H1 (cell line): Measurements from ENCODE around the gene CPLX1. TPM values are rescaled to one million over a fixed set of nuclear protein-coding genes. Genes with fewer than 3 reads are reported as not detected.

Experiments used
- CTCF ChIA-PET: fragments of 300-600 bp; sonication (Branson Sonifier 250); formaldehyde crosslinking; loops from one replicate; lab custom pipeline; 2021; ENCODE audit not compliant: partially characterized antibody; lab: Charles Lee
- POLR2A ChIA-PET: fragments of 300-600 bp; sonication (Branson Sonifier 250); formaldehyde crosslinking; loops from one replicate; lab custom pipeline; 2021; ENCODE audit warnings: inconsistent platforms; ENCODE audit not compliant: partially characterized antibody; lab: Charles Lee
- DNase-seq, 2 experiments: peaks; one replicate each; pipeline versions ENCODE4 v3.0.0 to v3.0.0-alpha.2; 2010 to 2022; ENCODE audit warnings: low spot score in 2 of 2, low read depth in 1 of 2, mixed read lengths in 1 of 2
- FAIRE-seq: peaks from 2 replicates; lab custom pipeline; 2011; peaks lifted over from hg19 to GRCh38; lab: Jason Lieb, UNC
- H2AFZ ChIP-seq: 2 replicates; pipeline ENCODE4 v1.8.1; 2012; ENCODE audit warnings: low read length, inconsistent platforms
- H2AK5ac ChIP-seq: 2 replicates; pipeline ENCODE4 v1.6.1; 2013; ENCODE audit warnings: low read depth, low read length
- H2BK120ac ChIP-seq: replicated peaks from 2 replicates; pipeline ENCODE3; 2013; ENCODE audit warnings: low read depth, low read length, inconsistent platforms
- H2BK12ac ChIP-seq: 2 replicates; pipeline ENCODE4 v1.6.1; 2013; ENCODE audit warnings: low read depth, low read length
- H2BK15ac ChIP-seq: 2 replicates; pipeline ENCODE4 v1.6.1; 2013; ENCODE audit warnings: low read length
- H2BK20ac ChIP-seq: 2 replicates; pipeline ENCODE4 v1.6.1; 2013; ENCODE audit warnings: low read length
- H2BK5ac ChIP-seq: 2 replicates; pipeline ENCODE4 v1.6.1; 2013; ENCODE audit warnings: low read depth, low read length
- H3K14ac ChIP-seq: 2 replicates; pipeline ENCODE4 v1.6.1; 2013; ENCODE audit warnings: inconsistent platforms; ENCODE audit not compliant: insufficient read length
- H3K18ac ChIP-seq: 2 replicates; pipeline ENCODE4 v1.6.1; 2013; ENCODE audit warnings: low read length; ENCODE audit errors: extremely low read depth
- H3K23ac ChIP-seq: 2 replicates; pipeline ENCODE4 v1.6.1; 2013; ENCODE audit warnings: inconsistent platforms; ENCODE audit not compliant: insufficient read length
- H3K23me2 ChIP-seq: 2 replicates; pipeline ENCODE4 v1.6.1; 2013; ENCODE audit warnings: low read depth, low read length
- H3K27ac ChIP-seq: 2 replicates; pipeline ENCODE4 v1.6.1; 2011; ENCODE audit warnings: low read depth, low read length, inconsistent platforms
- H3K27me3 ChIP-seq, 4 experiments: replicated peaks in 1 of 4; 1 replicate in 1 of 4; 2 replicates in 3 of 4; pipeline versions ENCODE4 v1.6.1 to v1.8.1; 2011 to 2013; ENCODE audit warnings: low read length in 3 of 4, mild to moderate bottlenecking in 3 of 4, inconsistent platforms in 2 of 4, mixed read lengths in 2 of 4, moderate library complexity in 1 of 4; ENCODE audit not compliant: control insufficient read depth in 3 of 4, insufficient read depth in 3 of 4; ENCODE audit errors: extremely low read depth in 1 of 4
- H3K36me3 ChIP-seq, 4 experiments: 2 replicates each; pipeline versions ENCODE4 v1.6.1 to v1.8.1; 2011 to 2013; ENCODE audit warnings: mild to moderate bottlenecking in 4 of 4, low read length in 3 of 4, moderate library complexity in 2 of 4, control low read depth in 1 of 4, inconsistent platforms in 1 of 4; ENCODE audit not compliant: insufficient read depth in 4 of 4, control insufficient read depth in 2 of 4
- H3K4ac ChIP-seq: replicated peaks from 2 replicates; pipeline ENCODE3; 2013; ENCODE audit warnings: low read length, low read depth, mixed read lengths, inconsistent platforms; ENCODE audit not compliant: insufficient read length
- H3K4me1 ChIP-seq, 4 experiments: replicated peaks in 1 of 4; 1 replicate in 1 of 4; 2 replicates in 3 of 4; pipeline versions ENCODE4 v1.6.1 to v1.8.1; 2011 to 2013; ENCODE audit warnings: low read length in 3 of 4, inconsistent platforms in 2 of 4, mixed read lengths in 1 of 4; ENCODE audit not compliant: insufficient read depth in 4 of 4, control insufficient read depth in 3 of 4
- H3K4me2 ChIP-seq, 2 experiments: 2 replicates each; pipeline versions ENCODE4 v1.6.1 to v1.8.1; 2011 to 2013; ENCODE audit warnings: low read depth in 2 of 2, low read length in 2 of 2, control low read depth in 1 of 2, inconsistent platforms in 1 of 2, mild to moderate bottlenecking in 1 of 2; ENCODE audit not compliant: insufficient read depth in 1 of 2
- H3K4me3 ChIP-seq, 4 experiments: fragments of 200-600, 300-600 bp in 1 of 4; sonication (generic), shearing (Covaris generic), sonication (Bioruptor Twin) in 1 of 4; 2 replicates each; pipeline versions ENCODE4 v1.5.1 to v1.8.1; 2011 to 2016; ENCODE audit warnings: low read length in 4 of 4, low read depth in 3 of 4, control low read depth in 2 of 4, inconsistent platforms in 2 of 4, mild to moderate bottlenecking in 2 of 4, mixed read lengths in 1 of 4, moderate library complexity in 1 of 4; ENCODE audit not compliant: insufficient read depth in 2 of 4; ENCODE audit errors: extremely low read depth in 1 of 4
- H3K56ac ChIP-seq: replicated peaks from 2 replicates; pipeline ENCODE3; 2013; ENCODE audit warnings: low read depth, mild to moderate bottlenecking, mixed read lengths, low read length, inconsistent platforms; ENCODE audit not compliant: insufficient read length
- H3K79me1 ChIP-seq: 2 replicates; pipeline ENCODE4 v1.6.1; 2013; ENCODE audit warnings: low read depth, low read length, control low read depth
- H3K79me2 ChIP-seq, 2 experiments: 2 replicates each; pipeline versions ENCODE4 v1.6.1 to v1.8.1; 2012 to 2013; ENCODE audit warnings: low read length in 2 of 2, mild to moderate bottlenecking in 2 of 2, inconsistent platforms in 1 of 2; ENCODE audit not compliant: insufficient read depth in 2 of 2, control insufficient read depth in 1 of 2
- H3K9ac ChIP-seq, 4 experiments: replicated peaks in 1 of 4; 1 replicate in 1 of 4; 2 replicates in 3 of 4; pipeline versions ENCODE4 v1.6.1 to v1.8.1; 2011 to 2013; ENCODE audit warnings: low read depth in 3 of 4, low read length in 3 of 4, control low read depth in 2 of 4, mild to moderate bottlenecking in 2 of 4, moderate library complexity in 2 of 4, inconsistent platforms in 1 of 4; ENCODE audit errors: extremely low read depth in 1 of 4
- H3K9me3 ChIP-seq, 2 experiments: 2 replicates each; pipeline versions ENCODE4 v1.6.1 to v1.8.1; 2012 to 2013; ENCODE audit warnings: mild to moderate bottlenecking in 2 of 2, moderate library complexity in 2 of 2, control low read depth in 1 of 2, inconsistent platforms in 1 of 2, low read depth in 1 of 2, low read length in 1 of 2, mixed read lengths in 1 of 2; ENCODE audit not compliant: insufficient read depth in 2 of 2
- H4K20me1 ChIP-seq, 2 experiments: replicated peaks in 1 of 2; 2 replicates each; pipeline versions ENCODE3 to v1.8.1; 2011 to 2013; ENCODE audit warnings: inconsistent platforms in 2 of 2, low read length in 2 of 2, mild to moderate bottlenecking in 1 of 2; ENCODE audit not compliant: insufficient read depth in 2 of 2, control insufficient read depth in 1 of 2
- H4K5ac ChIP-seq: 2 replicates; pipeline ENCODE4 v1.6.1; 2013; ENCODE audit warnings: low read length, low read depth, mixed read lengths, inconsistent platforms; ENCODE audit not compliant: insufficient read length
- H4K8ac ChIP-seq: 2 replicates; pipeline ENCODE4 v1.8.0; 2013; ENCODE audit warnings: mild to moderate bottlenecking, moderate library complexity, low read length, inconsistent platforms; ENCODE audit not compliant: insufficient read depth; ENCODE audit errors: extremely low read depth
- H4K91ac ChIP-seq: replicated peaks from 2 replicates; pipeline ENCODE3; 2013; ENCODE audit warnings: low read length, mixed read lengths, inconsistent platforms; ENCODE audit not compliant: insufficient read length
- ASH2L ChIP-seq: fragments of 200-600, 300-600 bp; sonication (generic); IDR thresholded peaks from one replicate; pipeline ENCODE4 v1.7.1; 2017; ENCODE audit warnings: low read length
- CBX8 ChIP-seq: fragments of 300-800, 300-1000 bp; sonication (generic); IDR thresholded peaks from 2 replicates; pipeline ENCODE4 v1.7.1; 2016; ENCODE audit warnings: low read depth, low read length, borderline replicate concordance
- CEBPB ChIP-seq: IDR thresholded peaks from 2 replicates; pipeline ENCODE4 v1.6.1; 2012; ENCODE audit warnings: low read depth, low read length
- CHD2 ChIP-seq: IDR thresholded peaks from 2 replicates; pipeline ENCODE4 v1.6.1; 2012; ENCODE audit warnings: low read length, improper control_type of control experiment
- EGR1 ChIP-seq: IDR thresholded peaks from 2 replicates; pipeline ENCODE4 v1.6.1; 2011; ENCODE audit warnings: low read depth, low read length, borderline replicate concordance
- GABPA ChIP-seq: IDR thresholded peaks from 2 replicates; pipeline ENCODE4 v1.6.1; 2011; ENCODE audit warnings: mild to moderate bottlenecking, low read length, moderate library complexity, borderline replicate concordance; ENCODE audit not compliant: insufficient read depth
- GTF2F1 ChIP-seq: IDR thresholded peaks from 2 replicates; pipeline ENCODE4 v1.6.1; 2012; ENCODE audit warnings: low read depth, low read length, improper control_type of control experiment, borderline replicate concordance
- JUN ChIP-seq: IDR thresholded peaks from 2 replicates; pipeline ENCODE4 v1.6.1; 2011; ENCODE audit warnings: low read depth, mild to moderate bottlenecking, improper control_type of control experiment, low read length
- NANOG ChIP-seq: IDR thresholded peaks from 2 replicates; pipeline ENCODE4 v1.6.1; 2011; ENCODE audit warnings: low read length, low read depth, mild to moderate bottlenecking, inconsistent platforms; ENCODE audit not compliant: insufficient read depth, poor library complexity, severe bottlenecking
- RAD21 ChIP-seq, 2 experiments: IDR thresholded peaks in 1 of 2; conservative IDR thresholded peaks in 1 of 2; 2 replicates each; pipeline ENCODE4 v1.6.1; 2011; ENCODE audit warnings: low read depth in 2 of 2, low read length in 2 of 2, improper control_type of control experiment in 1 of 2, inconsistent platforms in 1 of 2, mild to moderate bottlenecking in 1 of 2, moderate library complexity in 1 of 2
- SIRT6 ChIP-seq: IDR thresholded peaks from one replicate; pipeline ENCODE4 v1.7.1; 2012; ENCODE audit warnings: low read length, inconsistent platforms
- SP2 ChIP-seq: IDR thresholded peaks from 2 replicates; pipeline ENCODE4 v1.6.1; 2012; ENCODE audit warnings: mild to moderate bottlenecking, low read length, inconsistent platforms
- SP4 ChIP-seq: IDR thresholded peaks from 2 replicates; pipeline ENCODE4 v1.6.1; 2012; ENCODE audit warnings: low read length, inconsistent platforms
- SUZ12 ChIP-seq: fragments of 200-600 bp; sonication (generic); IDR thresholded peaks from 2 replicates; pipeline ENCODE4 v1.6.1; 2012; ENCODE audit warnings: mild to moderate bottlenecking, inconsistent platforms, low read length, moderate library complexity, mixed read lengths
- ZNF274 ChIP-seq: IDR thresholded peaks from 2 replicates; pipeline ENCODE4 v1.7.0; 2012; ENCODE audit warnings: low read length, borderline replicate concordance; ENCODE audit errors: extremely low read depth
- WGBS, 2 experiments: shearing (Covaris generic) in 1 of 2; methylation state at CpG; one replicate each; pipeline versions ENCODE4 v1.1.6 to v1.1.7; 2013 to 2015; ENCODE audit warnings: low lambda C conversion rate in 2 of 2, mixed read lengths in 2 of 2, inconsistent platforms in 1 of 2, low coverage in 1 of 2, missing lambda C conversion rate in 1 of 2; ENCODE audit not compliant: insufficient replicate concordance in 2 of 2, insufficient coverage in 1 of 2, insufficient read length in 1 of 2; ENCODE audit errors: extremely low coverage in 1 of 2, missing lambda C conversion rate in 1 of 2; 5-methylcytosine and 5-hydroxymethylcytosine counted together
- polyA plus RNA-seq, 7 experiments: library from polyadenylated mRNA; depleted of rRNA in 3 of 7; stranded (reverse) in 5 of 7; unstranded in 2 of 7; fragments of >200 nt in 5 of 7; fragments of 200-250 nt in 2 of 7; gene quantifications; 1 replicate in 5 of 7; 2 replicates in 1 of 7; 4 replicates in 1 of 7; pipeline versions ENCODE4 v1.2.1 to v1.2.3, GENCODE V29; 2011 to 2013; ENCODE audit warnings: missing spikeins in 2 of 7, mixed read lengths in 2 of 7
- total RNA-seq: library from RNA; stranded (reverse); fragmentation: NEBNext Ultra II Directional; extraction: Animal tissue kit (Norgen Biotek cat#: 25700); gene quantifications from 2 replicates; pipeline ENCODE4 v1.2.1, GENCODE V29; 2021

CPLX1 gene
- total and polyA plus RNA-seq, 2 of the 8 experiments (the other 6 are each of a cell fraction or from before 2014, with no cell fraction given), result 0.32 to 0.56 TPM

DNA sequence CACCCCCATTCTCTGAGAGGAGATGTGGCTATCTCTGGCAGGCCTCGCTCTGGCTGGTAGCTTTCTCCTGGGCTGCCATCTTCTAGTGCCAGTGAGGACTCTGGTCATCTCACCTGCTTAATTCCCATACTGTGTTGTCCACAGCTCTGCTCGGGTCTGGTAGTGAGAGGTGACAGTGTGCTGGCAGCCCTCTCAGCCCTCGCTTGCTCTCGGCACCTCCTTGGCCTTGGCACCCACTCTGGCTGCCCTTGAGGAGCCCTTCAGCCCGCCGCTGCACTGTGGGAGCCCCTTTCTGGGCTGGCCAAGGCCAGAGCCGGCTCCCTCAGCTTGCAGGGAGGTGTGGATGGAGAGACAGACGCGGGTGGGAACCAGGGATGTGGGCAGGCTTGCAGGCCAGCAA, 52.7 kb downstream of the CPLX1 start:
- Histone ChIP-seq H4K5ac (no peak overlapping the region), H3K23ac (no peak overlapping the region), H3K14ac (no peak overlapping the region), H3K9me3 (no peaks in the 10 kb centered on the region), H3K9ac (no peak overlapping the region), H4K91ac (no peak overlapping the region), H3K4me3 (no peak overlapping the region), H4K8ac (no peak overlapping the region), H3K4ac (no peak overlapping the region), H3K4me1 (peaks cover 0 to 3% (median 0%) of the 10 kb centered on the region in 4 experiments; a peak in 3 of 7 replicates), H3K56ac (no peak overlapping the region), H3K18ac (no peak overlapping the region), H3K79me1 (peaks cover 14% of the 10 kb centered on the region), H2BK20ac (no peak overlapping the region), H3K27me3 (no peaks in the 10 kb centered on the region), H3K23me2 (no peaks in the 10 kb centered on the region), H3K27ac (no peak overlapping the region; the same call in 1 of the 2 replicates), H3K4me2 (no peak overlapping the region), H4K20me1 (peaks cover 20 to 33% of the 10 kb centered on the region in 2 experiments), H2BK5ac (no peak overlapping the region), H2BK120ac (no peak overlapping the region), H2AK5ac (no peak overlapping the region), H2BK15ac (no peak overlapping the region), H2AFZ (no peak overlapping the region), H2BK12ac (no peak overlapping the region), H3K36me3 (peaks cover 0 to 49% (median 17%) of the 10 kb centered on the region in 4 experiments; a peak in 7 of 8 replicates), H3K79me2 (peaks cover 0 to 74% of the 10 kb centered on the region in 2 experiments; a peak in 3 of 4 replicates)
- no peak for DNase-seq
- CTCF ChIA-PET, result interaction anchor here (0.8 to 1.9 kb wide), 4 partner anchors 8 to 253 kb away, joined by 3 to 5 read pairs (median 4); no protein-coding TSS in a partner anchor
- WGBS, 2 experiments, result 100% methylated on average over 6 of the region's 9 CpGs; no CpG with 5 or more reads in 1 of the 2 experiments
- no peak for FAIRE-seq
- POLR2A ChIA-PET, result interaction anchor here (1.3 kb wide), 2 partner anchors 8 to 11 kb away, joined by 3 to 5 read pairs; no protein-coding TSS in a partner anchor
- TF ChIP-seq GABPA (no peak), NANOG (no peak), SIRT6 (no peak), SUZ12 (no peak), SP4 (no peak), EGR1 (no peak), CHD2 (no peak), JUN (no peak), ASH2L (no peak), CEBPB (no peak), ZNF274 (no peak), RAD21 (IDR thresholded peaks at IDR 0.05 in 1 of 2, conservative IDR thresholded peaks at IDR 0.05 in 1 of 2; ENCODE audit: low read depth in 2 of 2, low read length in 2 of 2) (no peak), GTF2F1 (no peak), SP2 (no peak), CBX8 (no peak)
